Activated T-cell treated with anti-CD3 and anti-CD28 coated beads, Interleukin-2, amount 50 U/mL, for 1 hour (primary cell): ENCODE results near the gene OR1J2.

Source experiments
- DNase-seq: peaks from one replicate; pipeline ENCODE4 v3.0.0-alpha.2; 2020

The OR1J2 gene

DNA sequence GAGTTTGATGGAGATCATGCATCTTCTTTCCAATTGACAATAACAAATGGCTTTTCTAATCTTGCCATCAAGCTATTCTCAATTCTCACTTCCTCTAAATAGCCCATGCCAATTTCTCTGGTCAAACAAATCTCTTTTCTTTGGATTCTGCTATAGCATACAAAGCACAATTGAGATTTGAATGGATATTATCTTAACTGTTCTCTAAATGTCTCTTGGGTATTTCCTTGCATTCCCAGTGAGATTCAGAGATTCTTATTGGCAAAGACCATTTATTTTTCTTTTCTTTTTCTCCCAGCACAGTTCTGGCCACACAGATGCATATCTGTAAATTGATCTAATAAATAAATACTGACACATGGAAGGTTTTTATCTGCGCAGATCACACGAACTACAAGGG is 42.2 kb downstream of the OR1J2 start, which contains the start of gene OR1N2:
Gene OR1N2 (plus strand): TSS at position 301 of the 400 bp plus-strand sequence. CDS start 100 bp downstream, outside the sequence.
- no peak for DNase-seq
